ENCODE results near the gene FOXP1.

FOXP1 gene

GRCh38 chr3:71307991-71308697, 275.4 kb downstream of the FOXP1 start:
- DNase-seq (ENCODE audit: low read depth in 2 of 2) = no peak

DNA sequence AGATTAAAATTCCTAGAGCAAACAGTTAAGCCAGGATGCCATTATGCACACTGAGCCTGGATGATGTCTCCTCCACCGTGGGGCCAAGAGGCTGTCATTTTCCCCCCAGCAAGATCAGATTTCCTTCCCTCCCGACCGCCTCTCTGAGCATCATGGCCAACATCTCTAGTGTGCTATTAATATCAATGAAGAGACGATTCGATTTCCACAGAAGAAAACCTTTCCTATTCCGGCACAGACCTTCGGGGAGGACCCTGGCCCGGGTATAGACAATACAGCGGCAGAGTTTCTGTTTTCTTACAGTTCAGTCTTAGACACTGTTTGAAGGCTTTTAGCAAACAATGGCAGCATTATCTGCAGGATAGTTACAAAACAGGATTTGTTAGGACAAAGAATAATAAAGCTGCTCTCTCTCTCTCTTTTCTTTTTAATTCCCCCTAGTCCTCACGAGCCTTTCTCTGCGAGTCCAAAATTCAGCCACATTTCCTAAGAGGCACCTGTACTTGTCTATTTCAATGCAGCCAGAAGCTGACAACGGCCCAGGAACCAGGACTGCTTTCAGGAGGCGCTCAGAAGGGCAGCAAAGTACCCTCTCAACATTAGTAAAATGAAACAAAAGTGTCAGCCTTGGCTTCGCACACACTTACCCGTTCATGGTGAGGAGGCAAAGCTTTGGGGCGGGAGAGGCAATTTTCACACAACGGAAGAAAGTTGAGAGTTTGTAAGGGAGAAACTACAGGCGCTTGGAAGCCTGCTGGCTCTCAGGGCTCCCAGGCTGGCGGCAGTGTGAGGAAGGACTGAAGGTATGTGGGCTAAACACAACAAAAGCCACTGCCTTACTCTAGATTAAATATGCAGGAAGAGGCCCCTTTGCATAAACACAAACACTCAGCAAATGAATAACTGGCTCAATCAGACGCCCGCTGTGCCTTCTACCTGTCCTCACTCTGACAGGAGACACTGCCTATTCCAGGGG, 278.0 kb downstream of the FOXP1 start:
- no peak for DNase-seq (ENCODE audit: low read depth in 2 of 2)

DNA sequence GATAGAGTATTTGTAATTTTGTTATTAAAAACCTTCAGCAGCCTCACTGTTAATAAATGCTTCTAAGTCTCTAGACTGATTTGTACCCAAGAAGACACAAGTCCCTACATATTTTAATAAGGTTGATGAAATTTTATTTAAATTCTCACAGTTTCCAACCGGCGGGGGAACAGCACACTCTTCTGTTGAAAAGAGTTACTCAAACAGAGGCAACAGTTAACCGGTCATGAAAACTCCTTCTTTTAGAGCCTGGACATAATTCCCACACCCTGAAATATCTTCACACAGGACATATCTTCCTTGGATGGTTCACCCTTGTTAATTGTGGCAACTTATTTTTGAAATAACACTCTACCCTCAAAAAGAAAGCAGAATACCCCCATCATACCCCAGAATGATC, 278.8 kb downstream of the FOXP1 start:
- DNase-seq (ENCODE audit: low read depth in 2 of 2) = no peak

DNA sequence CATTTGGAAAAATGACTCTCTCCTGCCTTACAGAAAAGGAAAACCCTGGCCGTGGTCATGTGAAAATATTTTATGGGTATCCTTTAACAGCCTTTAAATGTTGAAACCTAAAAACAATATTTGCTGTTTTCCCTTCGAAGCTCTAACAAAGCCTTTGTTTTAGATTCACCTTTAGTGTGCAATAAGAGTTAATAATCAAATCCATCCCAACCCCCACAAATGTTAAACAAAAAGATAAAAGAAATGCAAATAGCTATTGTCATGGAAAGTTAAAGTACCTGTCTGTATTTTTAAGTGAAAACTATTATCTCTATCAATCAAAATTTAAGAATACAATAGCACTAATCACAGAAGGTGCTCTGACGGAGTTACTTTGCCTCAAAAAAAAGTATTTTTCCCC, 279.3 kb downstream of the FOXP1 start:
- DNase-seq (ENCODE audit: low read depth in 2 of 2) = no peak

GRCh38 chr3:71303627-71304200, 279.8 kb downstream of the FOXP1 start:
- DNase-seq (ENCODE audit: low read depth in 2 of 2) = no peak

- no peak for DNase-seq (ENCODE audit: low read depth in 2 of 2)
Observed at GRCh38 chr3:71302604-71303003, 280.9 kb downstream of the FOXP1 start.

DNA sequence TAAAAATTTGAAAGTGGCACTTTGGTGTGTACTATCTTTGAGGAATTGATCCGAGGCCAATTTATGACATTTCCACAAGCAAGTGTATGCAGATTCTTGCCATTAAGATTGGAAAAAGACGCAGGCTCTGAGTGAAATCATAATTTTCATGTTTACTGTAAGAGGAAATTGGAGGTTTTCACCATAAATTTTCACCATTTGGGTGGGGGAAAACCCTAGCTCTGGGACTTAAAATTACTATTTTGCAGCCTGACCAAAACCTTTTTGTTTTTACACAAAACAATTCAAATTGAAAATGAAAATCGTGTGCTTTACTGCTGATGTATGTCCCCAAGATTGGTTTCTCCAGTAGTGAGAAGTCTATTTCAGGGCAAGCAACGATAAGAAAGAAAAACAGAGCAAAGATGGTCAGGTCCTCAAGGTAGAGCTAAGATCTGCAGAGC, 282.6 kb downstream of the FOXP1 start:
- DNase-seq (ENCODE audit: low read depth in 2 of 2) = no peak

DNA sequence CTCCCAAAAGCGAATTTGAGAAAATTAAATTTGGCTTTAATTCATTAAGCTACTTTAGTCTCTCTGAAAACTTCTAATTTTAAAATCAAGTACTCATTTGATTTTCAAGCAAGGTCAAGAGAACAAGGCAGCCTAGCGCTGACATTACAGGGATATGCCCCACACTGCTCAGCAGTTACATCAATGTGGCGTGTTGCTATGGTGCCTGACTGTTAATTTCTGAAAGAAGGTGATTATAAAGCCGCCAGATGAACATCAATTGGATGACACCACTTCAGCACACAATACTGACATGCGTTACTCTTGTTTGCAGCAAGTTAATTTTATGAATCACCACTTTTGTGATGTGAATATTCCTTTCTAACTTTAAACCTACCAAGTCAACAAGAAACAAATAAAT, 284.4 kb downstream of the FOXP1 start:
- no peak for DNase-seq (ENCODE audit: low read depth in 2 of 2)

- no peak for DNase-seq (ENCODE audit: low read depth in 2 of 2)
Observed at GRCh38 chr3:71294919-71295318, 288.6 kb downstream of the FOXP1 start.

DNA sequence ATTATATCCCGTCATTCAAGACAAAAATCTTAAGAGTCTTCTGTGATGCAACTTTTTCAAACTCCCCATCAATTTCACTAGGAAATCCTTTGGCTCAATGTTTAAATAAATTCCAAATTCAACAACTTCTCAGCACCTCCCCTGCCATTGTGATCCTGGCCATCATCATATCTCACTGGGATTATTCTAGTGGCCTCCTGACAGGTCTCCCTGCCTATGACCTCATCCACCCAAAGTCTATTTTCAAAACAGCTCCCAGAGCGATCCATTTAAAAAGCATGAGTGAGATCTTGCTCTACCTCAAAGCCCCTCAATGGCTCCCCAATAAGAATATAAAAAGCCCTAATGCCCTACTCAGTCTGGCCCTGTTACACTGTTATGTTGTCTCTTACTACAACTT, 293.2 kb downstream of the FOXP1 start:
- DNase-seq (ENCODE audit: low read depth in 2 of 2) = no peak

DNA sequence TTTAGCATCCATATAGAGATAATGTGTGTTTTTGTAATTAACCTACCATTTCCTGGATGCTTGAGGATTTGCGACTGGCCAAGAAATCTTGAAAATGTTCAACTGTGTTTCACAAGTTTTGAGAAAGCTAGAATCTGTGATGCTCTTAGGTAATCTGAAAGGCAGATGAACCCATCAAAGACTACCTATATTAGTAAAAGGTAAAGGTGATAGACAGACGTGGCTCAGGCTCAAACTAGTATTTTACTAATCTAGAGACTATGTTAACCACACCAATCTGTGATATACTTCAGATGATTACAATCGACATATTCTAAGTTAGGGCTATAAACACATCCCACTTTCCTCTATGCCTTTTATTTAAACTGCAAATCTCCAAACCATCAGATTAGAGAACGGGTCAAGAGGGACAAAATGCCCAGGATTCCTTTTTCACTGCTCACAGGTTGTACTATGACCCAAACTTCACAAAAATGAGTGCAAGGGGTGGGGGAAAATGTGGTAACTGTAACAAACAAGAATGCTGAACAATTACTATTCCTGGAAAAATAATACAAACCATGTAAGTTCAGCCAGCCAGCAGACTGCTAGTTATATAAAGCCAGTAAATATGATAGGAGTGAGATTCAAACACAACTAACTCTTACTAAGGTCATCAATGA, 295.1 kb downstream of the FOXP1 start:
- DNase-seq (ENCODE audit: low read depth in 2 of 2) = no peak

- no peak for DNase-seq (ENCODE audit: low read depth in 2 of 2)
Observed at GRCh38 chr3:71285086-71285485, 298.4 kb downstream of the FOXP1 start.

- DNase-seq (ENCODE audit: low read depth in 2 of 2) = no peak
Observed at GRCh38 chr3:71282976-71283375, 300.6 kb downstream of the FOXP1 start.

GRCh38 chr3:71281280-71281679, 302.2 kb downstream of the FOXP1 start:
- no peak for DNase-seq (ENCODE audit: low read depth in 2 of 2)

- DNase-seq (ENCODE audit: low read depth in 2 of 2) = no peak
Observed at GRCh38 chr3:71277341-71277740, 306.2 kb downstream of the FOXP1 start.

- no peak for DNase-seq (ENCODE audit: low read depth in 2 of 2)
Observed at GRCh38 chr3:71276531-71276930, 307.0 kb downstream of the FOXP1 start.

- DNase-seq (ENCODE audit: low read depth in 2 of 2) = no peak
Observed at GRCh38 chr3:71273453-71273852, 310.1 kb downstream of the FOXP1 start.

DNA sequence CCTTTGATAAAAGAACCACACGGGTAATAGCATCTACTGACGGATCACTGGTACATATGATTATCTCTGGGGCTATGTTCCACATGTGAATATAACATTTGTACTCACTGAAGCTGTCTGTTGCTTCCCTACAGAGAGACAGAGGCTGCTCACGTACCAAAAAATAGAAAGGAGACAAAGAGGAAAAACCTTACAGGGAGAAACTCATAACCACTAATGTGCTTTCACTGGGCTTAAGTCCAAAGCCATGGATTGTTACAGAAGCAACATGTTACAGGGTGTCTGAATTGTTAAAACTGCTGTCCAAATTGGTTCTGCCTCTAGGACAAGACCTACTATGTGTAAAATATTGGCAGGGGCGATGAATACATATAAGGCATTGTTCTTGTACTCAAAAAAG, 311.9 kb downstream of the FOXP1 start:
- DNase-seq (ENCODE audit: low read depth in 2 of 2) = no peak

DNA sequence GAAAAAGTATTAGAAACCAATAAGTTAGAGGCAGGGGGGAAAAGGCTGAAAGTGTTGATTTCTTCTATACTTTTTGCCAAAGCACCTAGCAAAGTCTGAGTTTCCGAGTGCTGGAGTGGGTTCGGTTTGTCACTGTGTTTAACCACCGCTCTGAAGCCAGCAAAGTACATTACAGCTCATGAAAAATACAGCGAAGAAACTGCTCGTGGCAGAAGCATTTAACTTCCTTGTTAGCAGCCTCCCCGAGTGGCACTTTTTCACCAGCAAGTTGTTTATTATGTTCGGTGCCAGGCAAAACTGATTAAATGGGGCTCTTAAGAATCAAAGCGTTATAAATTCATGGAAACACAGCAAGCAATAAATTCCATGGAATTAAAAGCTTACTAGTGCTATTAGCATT, 313.6 kb downstream of the FOXP1 start:
- no peak for DNase-seq (ENCODE audit: low read depth in 2 of 2)

DNA sequence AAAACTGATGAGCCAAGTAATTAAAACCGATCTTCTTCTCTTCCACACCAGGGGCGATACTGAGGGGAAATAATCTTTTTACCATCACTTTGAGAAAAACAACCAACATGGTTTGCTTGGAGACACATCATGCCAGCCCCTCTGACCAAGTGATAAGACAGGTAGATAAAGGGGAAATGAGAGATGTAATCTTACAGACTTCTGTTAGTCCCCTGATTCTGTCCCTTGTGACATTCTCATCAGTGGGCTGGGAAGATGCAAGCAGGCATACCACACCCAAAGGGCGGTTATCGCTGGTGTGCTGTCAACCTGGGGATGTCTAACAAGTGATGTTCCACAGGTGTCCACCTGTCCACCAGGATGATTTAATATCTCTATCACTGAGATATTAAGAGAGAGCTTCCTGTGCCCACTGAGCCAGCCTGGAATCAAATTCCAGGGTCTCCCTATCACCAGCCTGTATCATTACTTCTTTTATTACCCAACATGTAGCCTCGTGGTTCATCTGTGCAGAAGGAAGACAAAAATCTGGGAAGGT, 315.0 kb downstream of the FOXP1 start:
- DNase-seq (ENCODE audit: low read depth in 2 of 2) = no peak

- DNase-seq (ENCODE audit: low read depth in 2 of 2) = no peak
Observed at GRCh38 chr3:71266875-71267274, 316.7 kb downstream of the FOXP1 start.
